Right atrium auricular region (tissue), 2 donors: ENCODE data around the gene ARAP2. TPM values are rescaled to one million over a fixed set of nuclear protein-coding genes. Genes with fewer than 3 reads are reported as not detected.

ENCODE experiments used
- DNase-seq: peaks from one replicate; pipeline ENCODE4 v3.0.0-alpha.2; 2019; ENCODE audit warnings: low spot score
- H3K27ac ChIP-seq, 2 donors: fragments of 200-600 bp; sonication (generic); 1 replicate in 1 of 2; 2 replicates in 1 of 2; pipeline ENCODE4 v1.5.1; 2016 to 2019
- H3K27me3 ChIP-seq, 2 donors: fragments of 200-600 bp; sonication (generic); one replicate each; pipeline versions ENCODE4 v1.5.1 to v1.6.0; 2017 to 2019
- H3K36me3 ChIP-seq: fragments of 200-600 bp; sonication (generic); one replicate; pipeline ENCODE4 v1.5.1; 2016
- H3K4me1 ChIP-seq, 2 donors: fragments of 200-600 bp; sonication (generic); one replicate each; pipeline versions ENCODE4 v1.5.1 to v1.6.0; 2017 to 2019
- H3K4me3 ChIP-seq, 2 donors: fragments of 200-600 bp; sonication (generic); 1 replicate in 1 of 2; 2 replicates in 1 of 2; pipeline ENCODE4 v1.5.1; 2017 to 2019; ENCODE audit warnings: mild to moderate bottlenecking in 1 of 2, moderate library complexity in 1 of 2
- H3K9me3 ChIP-seq, 2 donors: fragments of 200-600 bp; sonication (generic); one replicate each; pipeline ENCODE4 v1.5.1; 2019
- total RNA-seq, 2 donors: library from RNA; depleted of rRNA; stranded (reverse); fragments of >200 nt; gene quantifications; one replicate each; pipeline ENCODE4 v1.1.0, GENCODE V29; 2016
- TF ChIP-seq, protein P1 (sequence below), 2 donors: fragments of 200-600 bp; sonication (generic); IDR thresholded peaks; one replicate each; pipeline ENCODE4 v1.5.1; 2019; ENCODE audit warnings: antibody characterized with exemption in 2 of 2

ARAP2 gene
- total RNA-seq, 2 donors from 2014 or later, result 5.7 to 10.1 TPM

DNA sequence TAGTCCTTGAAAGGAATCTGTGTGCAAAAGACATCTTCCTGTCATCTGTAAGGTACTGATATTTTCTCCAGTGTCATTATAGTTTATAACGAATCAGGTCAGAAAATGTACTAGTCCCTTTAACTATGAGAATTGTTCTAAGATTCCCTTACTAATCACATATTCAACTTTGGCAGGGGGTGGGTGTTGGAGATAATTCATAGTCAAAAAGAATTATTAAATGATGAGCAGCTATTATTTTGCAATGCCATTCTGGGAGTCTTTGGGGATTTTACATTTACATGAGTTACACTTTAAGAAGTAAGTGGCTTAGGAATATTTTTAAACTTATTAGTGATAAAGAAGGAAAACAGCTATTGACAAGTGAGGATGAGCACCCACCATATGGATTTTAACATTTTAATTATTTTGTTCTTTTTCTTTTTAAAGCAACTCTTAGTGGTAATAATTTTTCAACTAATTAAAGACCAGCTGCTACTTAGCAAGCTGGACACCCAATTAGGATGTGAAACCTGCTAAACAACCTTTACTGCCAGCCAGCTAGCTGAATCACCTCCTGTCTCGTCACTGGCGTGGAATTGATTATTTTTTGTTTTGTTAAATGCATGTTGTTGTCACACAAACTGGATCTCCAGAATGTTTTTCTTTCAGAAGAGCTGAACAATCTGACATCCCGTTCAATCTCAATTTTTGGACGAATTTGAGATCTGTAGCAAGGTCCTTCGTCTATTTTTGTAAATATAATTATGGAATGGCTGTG is 219.2 kb downstream of the ARAP2 start:
- DNase-seq, result no peak
- TF ChIP-seq, protein P1, sequence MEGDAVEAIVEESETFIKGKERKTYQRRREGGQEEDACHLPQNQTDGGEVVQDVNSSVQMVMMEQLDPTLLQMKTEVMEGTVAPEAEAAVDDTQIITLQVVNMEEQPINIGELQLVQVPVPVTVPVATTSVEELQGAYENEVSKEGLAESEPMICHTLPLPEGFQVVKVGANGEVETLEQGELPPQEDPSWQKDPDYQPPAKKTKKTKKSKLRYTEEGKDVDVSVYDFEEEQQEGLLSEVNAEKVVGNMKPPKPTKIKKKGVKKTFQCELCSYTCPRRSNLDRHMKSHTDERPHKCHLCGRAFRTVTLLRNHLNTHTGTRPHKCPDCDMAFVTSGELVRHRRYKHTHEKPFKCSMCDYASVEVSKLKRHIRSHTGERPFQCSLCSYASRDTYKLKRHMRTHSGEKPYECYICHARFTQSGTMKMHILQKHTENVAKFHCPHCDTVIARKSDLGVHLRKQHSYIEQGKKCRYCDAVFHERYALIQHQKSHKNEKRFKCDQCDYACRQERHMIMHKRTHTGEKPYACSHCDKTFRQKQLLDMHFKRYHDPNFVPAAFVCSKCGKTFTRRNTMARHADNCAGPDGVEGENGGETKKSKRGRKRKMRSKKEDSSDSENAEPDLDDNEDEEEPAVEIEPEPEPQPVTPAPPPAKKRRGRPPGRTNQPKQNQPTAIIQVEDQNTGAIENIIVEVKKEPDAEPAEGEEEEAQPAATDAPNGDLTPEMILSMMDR (IDR thresholded peaks at IDR 0.05), result no peak
- H3K27me3 ChIP-seq, result no peaks in the 10 kb centered on the region
- H3K9me3 ChIP-seq, result no peaks in the 10 kb centered on the region
- H3K4me1 ChIP-seq, result no peaks in the 10 kb centered on the region
- H3K4me3 ChIP-seq, result no peak overlapping the region
- no peaks in the 10 kb centered on the region for H3K36me3 ChIP-seq
- no peak overlapping the region for H3K27ac ChIP-seq

DNA sequence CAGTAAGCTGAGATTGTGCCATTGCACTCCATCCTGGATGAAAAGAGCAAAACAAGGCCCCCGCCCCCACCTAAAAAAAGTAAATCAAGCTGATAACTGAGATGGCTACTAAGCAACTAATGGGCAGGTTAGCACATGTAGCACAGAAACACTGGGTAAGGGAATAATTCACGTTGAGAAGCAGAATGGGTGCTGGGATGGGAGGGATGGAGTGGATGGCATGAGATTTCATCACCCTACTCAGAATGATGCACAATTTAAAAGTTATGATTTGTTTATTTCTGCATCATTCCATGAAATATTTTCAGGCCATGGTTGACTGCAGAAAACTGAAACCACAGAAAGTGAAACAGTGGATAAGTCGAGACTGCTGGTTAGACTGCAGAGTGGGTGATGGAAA is 224.0 kb downstream of the ARAP2 start:
- no peak for DNase-seq

More for the DNA sequence above, 224.0 kb downstream of the ARAP2 start:
- Histone ChIP-seq H3K27me3 (no peaks in the 10 kb centered on the region), H3K9me3 (no peaks in the 10 kb centered on the region), H3K27ac (no peak overlapping the region), H3K4me3 (no peak overlapping the region), H3K36me3 (no peaks in the 10 kb centered on the region), H3K4me1 (no peaks in the 10 kb centered on the region)
- TF ChIP-seq, protein P1 (IDR thresholded peaks at IDR 0.05), result no peak

Other genes starting within 250 kb of the ARAP2 start
- under 1 TPM in 1 of 2 donors, not detected in 1; 0.16 TPM for gene DTHD1, start 37.1 kb upstream of the ARAP2 start, total RNA-seq